CD1c-positive myeloid dendritic cell (primary cell): ENCODE measurements around the gene AGA.

Experiments
- DNase-seq: peaks from one replicate; pipeline ENCODE4 v3.0.0-alpha.2; 2016; ENCODE audit errors: extremely low spot score

The AGA gene

DNA sequence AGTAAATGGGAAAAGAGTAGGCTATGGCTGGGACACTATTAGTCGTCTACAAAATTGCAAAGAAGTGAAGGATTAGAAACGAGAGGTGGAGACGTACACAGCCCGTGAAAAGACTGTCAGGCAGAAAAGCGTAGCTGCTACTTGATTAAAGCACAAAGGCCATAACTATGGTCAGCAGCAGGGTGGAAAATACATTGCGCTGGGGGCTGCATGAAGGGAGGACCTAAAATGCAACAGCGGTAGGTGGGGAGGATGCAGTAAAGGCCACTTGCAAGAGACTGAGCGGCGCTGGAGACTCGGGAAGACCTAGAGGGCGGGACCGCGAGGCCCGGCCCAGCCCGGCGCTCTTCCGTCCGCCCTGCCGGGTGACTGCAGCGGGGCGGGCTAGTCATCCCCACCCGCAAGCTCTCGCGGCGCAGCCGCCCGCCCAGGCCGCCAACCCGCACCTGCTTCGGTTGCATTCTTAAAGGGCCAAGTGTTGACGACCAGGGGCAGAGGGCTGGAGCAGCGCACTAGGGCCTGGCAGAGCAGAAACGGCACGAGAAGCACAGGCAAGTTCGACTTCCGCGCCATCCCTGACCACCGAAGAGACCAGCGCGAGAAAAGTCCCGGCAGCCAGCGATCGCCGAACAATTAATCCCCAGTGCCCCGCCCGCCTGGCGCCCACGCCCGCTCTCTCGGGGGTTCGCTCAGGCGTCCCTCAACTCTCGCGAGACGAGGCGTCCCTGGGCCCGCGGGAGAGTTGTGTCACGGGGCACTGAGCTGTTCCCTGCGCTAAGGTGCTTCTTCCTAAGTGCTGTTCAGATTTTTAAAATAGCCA is at the start of gene AGA:
AGA (minus strand) TSS at position 635 of the 820 bp plus-strand sequence; CDS start at position 573, 62 bp downstream.
- DNase-seq, result peak; percentile 99

DNA sequence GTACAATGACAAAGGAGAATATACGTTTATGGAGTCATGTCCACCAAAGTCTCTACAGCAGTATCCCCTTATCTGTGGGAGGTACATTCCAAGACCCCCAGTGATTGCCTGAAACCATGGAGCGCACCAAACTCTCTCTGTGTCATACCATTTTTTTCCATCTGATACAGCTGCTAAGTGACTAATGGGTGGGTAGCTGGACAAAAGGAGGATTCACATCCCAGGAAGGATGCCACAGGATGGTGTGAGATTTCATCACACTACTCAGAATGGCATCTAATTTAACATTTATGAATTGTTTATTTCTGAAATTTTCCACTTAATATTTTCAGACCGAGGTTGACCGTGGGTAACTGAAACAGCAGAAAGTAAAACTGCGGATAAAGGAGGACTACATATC is 49.8 kb upstream of the AGA start:
- DNase-seq, result no peak

GRCh38 chr4:177490769-177491168 is 48.5 kb upstream of the AGA start:
- DNase-seq, result no peak

DNA sequence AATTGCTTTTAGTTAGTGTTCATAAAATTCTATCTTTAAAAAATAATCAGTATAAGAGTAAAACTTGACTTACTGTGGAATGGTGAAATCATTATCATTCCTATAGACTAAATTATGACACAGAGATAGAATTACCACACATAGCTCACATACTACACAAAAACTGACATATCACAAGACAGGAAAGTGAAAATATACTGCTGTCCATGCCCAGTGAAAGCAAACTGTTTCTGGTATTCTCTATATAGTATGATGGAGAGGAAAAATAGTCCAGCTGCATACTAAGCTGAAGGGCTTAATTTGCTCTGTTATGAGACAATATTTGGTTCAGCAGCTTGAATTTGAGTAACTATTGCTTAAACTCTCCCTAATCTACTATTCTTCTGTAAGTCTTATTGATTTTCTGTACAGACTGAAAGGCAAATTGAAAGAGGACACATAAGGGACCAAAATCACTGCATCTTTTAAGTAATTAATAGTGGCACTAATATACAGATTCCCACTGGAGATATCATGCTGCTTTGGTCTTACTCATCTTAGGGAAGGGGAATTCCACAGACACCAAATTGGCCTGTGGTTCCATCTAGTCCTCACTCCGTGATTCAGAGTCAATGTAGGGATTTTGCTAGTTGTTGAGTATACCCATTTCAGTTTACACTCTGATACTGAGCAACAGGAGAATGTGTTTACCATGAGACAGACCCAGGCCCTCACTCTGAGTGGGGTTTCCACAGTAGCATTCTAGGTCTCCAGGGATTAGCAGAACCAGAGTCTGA is 47.4 kb upstream of the AGA start:
- no peak for DNase-seq

GRCh38 chr4:177487977-177488376 is 45.7 kb upstream of the AGA start:
- DNase-seq, result no peak

DNA sequence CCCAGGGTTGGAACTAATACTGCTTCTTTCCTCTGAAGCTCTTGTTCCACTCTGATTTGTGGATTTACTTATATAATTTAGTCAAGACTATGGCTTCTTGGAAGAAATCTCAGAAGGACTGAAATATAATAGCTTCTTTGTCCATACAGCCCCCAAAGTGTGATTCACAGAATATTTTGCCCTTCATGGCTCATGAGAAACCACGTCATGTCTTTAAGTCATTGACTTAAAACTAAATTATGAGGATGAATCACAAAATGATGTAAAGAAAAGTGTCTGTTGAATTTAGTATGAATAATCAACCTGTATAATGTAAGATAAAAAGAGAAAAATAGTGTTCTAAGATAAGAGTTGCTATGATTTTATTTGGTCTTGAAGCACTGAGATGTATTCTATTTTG is 43.3 kb upstream of the AGA start:
- DNase-seq, result no peak

GRCh38 chr4:177484613-177485021 is 42.4 kb upstream of the AGA start:
- no peak for DNase-seq

DNA sequence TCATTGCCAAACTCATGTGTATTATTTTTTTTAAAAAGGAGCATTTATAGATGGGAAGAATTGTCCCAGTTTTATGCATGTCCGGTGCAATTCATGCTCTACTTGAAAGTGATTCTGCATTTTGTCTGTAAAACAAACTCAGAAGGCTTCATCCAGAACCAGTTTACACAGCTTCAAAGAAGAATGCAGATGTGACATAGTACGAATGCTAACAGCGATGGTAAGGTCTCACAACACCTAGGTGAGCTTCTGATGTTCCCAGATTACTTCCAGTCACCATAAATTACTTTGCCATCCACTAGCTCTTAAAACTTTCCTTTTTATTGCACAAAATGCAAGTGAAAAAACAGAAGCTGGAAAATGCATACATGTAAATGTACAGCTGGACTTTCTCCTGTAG is 41.5 kb upstream of the AGA start:
- no peak for DNase-seq

DNA sequence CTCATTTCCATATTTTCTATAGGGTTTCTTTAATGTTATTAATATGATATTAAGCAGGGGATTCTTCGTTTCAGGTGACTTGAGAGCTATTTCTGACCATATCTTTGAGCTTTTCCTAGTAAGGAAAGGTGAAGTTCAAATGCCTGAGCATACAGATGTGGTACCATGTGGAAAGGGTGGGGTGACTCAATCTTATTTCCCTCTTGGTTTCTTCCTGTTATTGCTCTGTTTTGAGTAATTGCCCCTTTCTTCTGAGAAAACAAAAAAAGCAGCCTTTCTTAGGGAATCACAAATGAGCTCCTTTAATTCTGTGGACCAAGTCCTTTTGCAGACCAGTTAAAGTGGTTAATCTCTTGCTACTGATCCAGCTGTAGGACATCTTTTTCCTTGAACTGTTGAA is 41.0 kb upstream of the AGA start:
- no peak for DNase-seq

DNA sequence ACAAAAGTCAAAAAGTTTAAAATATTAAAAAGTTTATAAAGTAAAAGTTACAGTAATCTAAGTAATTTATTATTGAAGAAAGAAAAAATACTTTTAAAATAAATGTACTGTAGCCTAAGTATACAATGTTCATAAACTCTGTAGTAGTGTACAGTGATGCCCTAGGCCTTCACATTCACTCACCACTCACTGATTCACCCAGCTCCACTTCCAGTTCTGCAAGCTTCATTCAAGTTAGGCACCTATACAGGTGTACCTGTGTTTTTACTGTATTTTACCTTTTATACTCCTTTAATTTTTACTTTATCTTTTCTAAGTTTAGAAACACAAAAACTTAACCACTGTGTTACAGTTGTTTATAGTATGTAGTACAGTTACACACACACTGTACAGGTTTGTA is 40.1 kb upstream of the AGA start:
- no peak for DNase-seq

DNA sequence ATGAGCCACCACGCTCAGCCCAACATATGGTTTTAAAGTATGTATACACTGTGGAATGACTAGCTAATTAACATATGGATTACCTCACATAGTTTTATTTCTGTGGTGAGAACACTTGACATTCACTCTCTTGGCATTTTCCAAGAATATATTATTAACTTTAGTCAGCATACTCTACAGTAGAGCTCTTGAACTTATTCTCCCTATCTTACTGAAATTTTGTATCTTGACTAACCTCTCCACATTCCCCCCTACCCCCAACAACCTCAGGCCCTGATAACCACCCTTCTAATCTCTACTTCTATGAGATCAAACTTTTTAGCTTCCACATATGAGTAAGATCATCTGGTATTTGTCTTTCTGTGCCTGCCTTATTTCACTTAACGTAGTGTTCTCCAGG is 38.6 kb upstream of the AGA start:
- no peak for DNase-seq

DNA sequence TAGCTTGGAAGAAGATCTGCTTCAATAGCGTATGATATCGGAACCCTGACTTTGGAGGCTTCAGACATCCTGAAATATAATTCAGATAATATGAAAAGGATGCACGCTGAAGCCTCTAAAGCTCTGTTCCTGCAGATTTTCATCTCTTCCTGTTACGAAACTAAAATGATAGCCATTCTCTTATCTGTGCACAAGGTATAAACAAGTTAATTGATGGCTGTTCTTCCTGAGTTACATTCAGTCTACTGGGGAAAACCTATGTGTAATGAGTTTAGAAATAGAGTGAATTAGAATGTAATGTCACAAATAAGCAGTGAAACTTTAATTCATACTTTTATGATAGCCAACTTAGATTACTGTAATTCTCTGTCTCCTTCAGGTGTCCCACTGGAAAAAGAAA is 36.8 kb upstream of the AGA start:
- no peak for DNase-seq

DNA sequence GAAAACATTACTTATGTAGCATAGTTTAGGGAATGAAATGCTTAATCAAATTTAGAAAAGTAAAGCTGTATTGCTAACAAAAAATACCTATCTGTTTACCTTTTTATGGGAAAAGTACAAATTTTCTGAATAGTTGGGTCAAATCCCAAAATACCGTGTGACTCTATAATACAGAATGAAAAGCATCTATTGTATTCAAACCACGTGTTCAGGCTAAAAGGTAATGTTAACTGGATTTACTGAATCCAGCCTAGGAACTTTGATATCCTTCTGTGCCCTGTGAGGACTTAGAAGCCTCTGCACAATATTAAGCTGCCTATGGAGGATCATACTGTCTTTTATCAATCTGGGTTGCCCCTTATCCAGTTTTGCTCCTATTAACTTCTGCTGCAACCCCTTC is 36.3 kb upstream of the AGA start:
- DNase-seq, result no peak

GRCh38 chr4:177473991-177474390 is 31.8 kb upstream of the AGA start:
- DNase-seq, result no peak

DNA sequence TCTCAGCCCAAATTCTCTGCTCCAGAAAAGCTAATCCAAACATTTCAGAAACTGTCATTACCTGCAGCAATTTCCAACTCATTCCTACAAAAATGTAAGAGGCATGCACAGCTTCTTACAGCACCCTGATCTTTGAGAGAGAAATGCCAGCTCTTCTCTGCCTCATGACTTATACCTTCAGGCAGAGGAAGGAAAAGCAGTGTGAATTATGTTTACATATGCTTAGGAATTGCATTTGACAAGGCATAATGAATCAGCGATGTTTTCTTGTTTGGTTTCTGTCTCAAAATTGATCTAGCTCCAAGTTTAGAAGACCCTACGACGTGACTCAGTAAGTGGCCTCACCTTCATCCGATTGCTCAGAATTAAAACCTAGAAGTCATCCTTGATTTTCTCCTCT is 21.8 kb upstream of the AGA start:
- DNase-seq, result no peak

DNA sequence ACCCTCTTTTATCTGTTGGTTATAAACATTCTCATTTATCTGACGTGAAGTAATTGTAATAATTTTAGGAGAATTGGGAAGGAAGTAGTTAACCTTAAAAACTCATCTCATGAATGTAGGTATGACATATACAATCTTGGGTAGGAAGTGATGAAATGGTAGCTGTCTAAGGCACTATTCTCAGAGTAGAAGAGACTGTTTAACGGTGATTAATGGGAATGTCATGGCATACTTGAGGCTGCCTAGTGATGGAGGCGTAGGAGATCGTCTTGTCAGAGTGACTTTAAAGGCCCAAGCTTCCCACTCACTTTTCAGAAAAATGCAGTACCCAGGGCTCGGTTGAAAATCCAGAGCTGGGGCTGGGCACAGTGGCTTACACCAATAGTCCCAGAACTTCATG is 19.4 kb upstream of the AGA start:
- no peak for DNase-seq

DNA sequence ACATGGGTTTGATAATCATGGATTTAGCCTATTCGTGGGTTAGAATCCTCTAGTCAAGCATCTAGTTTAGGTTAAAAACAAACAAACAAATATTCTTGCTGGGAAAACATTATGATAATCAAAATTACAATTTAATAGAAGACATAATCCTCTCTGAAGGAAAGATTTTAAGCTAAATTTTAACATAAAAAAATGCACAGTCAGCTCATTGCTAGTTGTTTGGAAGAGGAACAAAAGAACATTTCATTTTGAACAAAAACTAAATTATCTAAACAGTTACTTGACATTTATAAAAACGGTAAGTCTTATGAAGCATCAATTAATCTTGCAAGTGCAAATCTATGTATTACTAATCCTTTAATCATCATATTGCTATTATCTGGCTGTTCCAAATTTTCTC is 18.2 kb upstream of the AGA start:
- DNase-seq, result no peak

GRCh38 chr4:177455561-177455970 is 13.3 kb upstream of the AGA start:
- DNase-seq, result no peak

DNA sequence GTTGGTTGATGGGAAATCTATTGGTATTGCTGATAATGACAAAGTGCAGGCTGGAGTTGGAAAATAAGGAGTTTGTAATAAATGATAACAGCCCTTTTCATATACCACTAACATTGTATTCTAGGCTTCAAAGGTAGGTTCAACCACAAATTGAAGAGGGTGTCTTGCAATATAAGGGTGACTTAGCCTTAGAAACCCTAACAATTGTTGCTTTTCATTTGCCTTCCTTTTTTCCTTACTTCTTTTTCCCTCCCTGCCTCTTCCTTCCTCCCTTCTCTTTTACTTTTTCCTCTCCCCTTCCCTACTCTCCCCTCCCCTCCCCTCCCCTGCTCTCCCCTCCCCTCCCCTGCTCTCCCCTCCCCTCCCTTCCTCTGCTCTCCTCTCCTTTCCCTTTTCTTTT is 10.9 kb upstream of the AGA start:
- no peak for DNase-seq

DNA sequence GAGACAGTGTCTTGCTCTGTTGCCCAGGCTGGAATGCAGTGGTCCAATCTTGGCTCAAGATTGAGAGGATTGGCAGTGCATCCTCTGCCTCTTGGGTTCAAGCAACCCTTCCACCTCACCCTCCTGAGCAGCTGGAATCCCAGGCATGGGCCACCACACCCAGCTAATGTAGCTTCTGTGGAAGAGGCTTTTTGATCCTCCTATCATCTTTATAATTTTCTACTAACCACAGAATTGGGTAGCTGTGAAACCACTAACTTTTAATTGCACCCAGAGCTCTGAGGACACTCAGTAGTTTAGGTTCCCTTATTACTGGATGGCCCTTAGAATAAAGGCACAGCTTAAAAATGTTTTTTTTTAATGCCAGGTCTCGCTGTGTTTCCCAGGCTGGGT is 8.9 kb upstream of the AGA start:
- no peak for DNase-seq

GRCh38 chr4:177450426-177451107 is 8.3 kb upstream of the AGA start:
- no peak for DNase-seq

- DNase-seq, result no peak
Measured at GRCh38 chr4:177448850-177449249, 6.6 kb upstream of the AGA start.
